HG02943 (cell line): Measurements from ENCODE around the gene AGBL4.
"Not testable (repeated sequence)": the region's sequence is repeated elsewhere in the genome, so short reads cannot be mapped to it uniquely, and the experiment has no call there.

ENCODE experiments used
- ATAC-seq: cut with Tn5 transposase; IDR thresholded peaks from one replicate; pipeline ENCODE4 v1.9.1; 2021; ENCODE audit warnings: mild to moderate bottlenecking, low read depth, moderate library complexity; ENCODE audit not compliant: unreplicated experiment

Gene AGBL4

DNA sequence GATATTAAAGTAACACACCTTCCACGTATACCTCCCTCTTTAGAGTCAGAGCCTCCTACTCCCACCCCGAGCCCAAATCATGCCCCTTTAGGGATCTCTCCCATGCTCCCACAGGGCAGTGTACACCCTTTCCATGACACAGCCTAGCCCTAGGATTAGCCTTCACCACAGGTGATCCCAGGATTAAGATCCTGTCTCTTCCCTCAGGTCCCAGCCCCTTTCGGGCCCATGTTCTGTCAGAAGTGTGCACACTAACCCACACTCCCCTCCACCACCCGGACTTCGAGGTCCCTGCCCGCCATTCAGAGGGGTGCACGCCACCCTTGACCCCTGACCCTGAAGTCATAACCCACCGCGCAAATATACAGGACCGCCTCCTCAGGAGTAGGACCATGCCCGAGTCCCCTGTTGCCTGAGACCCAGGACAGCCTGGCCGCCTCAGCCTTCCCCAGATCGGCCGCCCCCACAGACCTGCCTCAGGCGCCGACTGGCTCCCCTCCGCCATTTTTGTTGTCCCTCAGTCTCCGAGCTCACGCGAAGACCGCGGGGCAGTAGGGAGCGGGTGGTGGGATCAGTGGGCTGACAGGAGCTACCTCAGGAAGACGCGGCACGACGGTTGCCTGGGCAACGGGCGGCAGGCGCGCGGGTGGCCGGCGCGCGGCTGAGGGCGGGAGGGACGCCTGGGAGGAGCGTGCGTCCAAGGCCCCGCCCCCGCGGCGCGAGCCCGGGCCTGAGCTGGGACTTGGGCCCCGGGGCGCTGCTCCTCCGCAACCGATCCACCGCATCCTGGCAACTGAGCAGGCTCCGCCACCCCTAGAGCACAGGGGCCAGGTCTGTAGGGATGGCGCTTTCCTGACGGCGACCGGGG is at the start of gene AGBL4:
AGBL4 (minus strand) TSS at position 663 of the 868 bp plus-strand sequence.
- no peak for ATAC-seq

DNA sequence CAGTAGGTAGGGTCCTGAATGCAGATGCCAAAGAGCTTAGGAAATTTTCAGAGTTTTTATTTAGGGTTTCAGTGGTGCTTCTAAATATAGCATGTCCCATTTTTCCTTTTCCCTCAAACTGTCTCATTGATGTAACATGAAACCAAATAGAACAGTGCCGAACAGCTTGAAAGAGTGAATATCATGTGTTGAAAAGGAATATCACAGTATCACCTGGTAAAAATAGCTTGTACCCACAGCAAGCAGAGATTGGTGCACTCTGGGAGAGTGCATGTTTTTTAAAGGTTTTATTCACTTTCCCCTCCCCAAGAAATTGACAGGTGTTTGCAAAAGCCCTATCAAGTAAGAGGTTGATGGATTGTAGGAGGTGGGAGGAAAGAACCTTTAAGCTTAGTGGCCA is 43.1 kb upstream of the AGBL4 start:
- no peak for ATAC-seq

DNA sequence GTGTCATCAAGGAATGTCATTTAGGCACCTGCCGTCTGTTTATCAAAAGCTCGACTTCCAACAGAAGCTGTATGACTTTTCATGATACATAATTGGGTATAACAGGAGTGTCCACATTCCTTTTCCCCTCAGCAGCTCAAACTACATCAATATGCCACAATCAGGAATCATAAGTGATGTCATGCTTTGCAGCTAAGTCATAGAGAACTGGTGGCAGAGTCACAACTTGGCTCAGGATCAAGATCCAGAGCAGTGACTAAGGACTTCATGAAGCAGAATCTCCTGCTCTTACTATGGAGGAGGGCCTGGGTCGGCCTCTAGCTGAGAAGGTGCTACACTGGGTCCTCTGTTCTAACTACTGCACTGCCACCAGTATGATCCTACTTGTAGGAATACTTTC is 36.5 kb upstream of the AGBL4 start:
- no peak for ATAC-seq

DNA sequence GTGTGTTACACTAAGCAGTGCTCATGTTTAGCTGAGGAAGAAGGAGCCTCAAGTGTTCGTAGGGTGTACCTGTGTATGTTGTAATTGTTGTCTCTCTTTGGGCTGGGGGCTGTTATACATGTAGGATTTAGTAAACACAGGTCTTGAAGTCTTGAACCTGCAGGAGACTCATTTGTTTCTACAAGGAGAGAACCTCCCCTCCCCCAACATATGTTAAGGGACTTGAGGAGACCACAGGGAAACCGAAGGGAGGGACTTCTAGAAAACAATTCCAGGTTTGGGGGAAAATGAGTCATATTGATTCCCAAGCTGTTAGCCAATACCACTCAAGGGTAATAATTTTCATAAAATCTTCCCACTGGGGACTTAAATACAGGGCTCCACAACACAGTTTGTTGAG is 25.0 kb upstream of the AGBL4 start:
- no peak for ATAC-seq

DNA sequence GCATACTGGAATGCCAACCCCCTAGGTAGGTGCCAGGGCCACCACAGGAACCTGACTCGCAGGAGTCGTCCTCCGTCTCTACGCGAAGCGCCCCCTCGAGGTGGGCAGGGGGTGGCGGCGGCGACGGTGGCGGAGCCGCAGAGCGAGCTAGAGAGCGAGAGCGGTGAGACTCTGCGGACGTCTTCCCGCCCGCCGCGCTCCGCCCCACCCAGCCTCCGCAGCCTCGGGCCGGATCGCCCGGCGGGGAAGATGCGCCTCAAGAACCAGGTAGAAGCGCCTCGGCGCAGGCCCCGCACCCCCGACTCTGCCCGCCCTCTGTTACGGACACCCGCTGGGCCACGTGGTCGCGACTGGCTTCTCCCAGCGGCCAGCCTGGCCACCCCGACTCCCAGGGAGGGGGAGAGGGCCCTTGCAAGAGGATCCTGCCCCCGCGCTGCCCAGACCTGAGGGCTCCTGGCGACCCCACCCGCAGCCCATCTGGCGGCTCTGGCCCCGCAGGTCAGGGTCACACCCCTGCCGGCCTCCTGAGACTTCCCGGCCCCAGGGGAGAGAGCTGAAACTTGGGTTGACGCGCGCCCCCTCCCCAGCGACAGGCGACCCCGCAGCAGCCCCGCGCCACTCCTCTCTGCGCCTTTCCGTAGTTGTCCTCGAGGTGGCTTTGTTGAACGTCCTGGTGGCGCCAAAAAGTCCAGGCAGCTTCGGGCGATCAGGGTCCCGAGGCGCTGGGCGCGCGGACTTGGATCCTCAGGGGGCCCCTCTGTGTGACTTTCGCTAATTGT is 24.4 kb upstream of the AGBL4 start:
- no peak for ATAC-seq

DNA sequence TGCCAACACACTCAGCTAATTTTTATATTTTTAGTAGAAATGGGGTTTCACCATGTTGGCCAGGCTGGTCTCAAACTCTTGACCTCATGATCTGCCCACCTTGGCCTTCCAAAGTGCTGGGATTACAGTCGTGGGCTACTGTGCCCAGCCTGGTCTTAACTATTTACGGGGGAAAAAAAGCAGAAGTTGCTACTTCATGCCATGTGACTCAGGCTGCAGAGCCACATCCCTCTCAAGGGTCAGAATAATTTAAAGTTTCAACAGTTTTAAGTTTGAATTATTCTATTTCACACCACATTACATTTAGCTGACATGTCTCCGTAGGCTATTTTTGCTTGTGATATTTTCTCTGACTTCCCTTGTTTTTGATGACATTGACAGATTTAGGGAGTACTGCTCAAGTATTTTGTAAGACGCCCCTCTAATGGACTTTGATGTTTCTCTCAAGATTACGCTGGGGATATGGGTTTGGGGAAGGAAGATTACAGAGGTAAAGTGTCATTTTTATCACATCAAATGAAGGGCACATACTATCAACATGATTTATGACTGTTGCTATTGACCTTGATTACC is 14.6 kb upstream of the AGBL4 start:
- ATAC-seq = no peak

DNA sequence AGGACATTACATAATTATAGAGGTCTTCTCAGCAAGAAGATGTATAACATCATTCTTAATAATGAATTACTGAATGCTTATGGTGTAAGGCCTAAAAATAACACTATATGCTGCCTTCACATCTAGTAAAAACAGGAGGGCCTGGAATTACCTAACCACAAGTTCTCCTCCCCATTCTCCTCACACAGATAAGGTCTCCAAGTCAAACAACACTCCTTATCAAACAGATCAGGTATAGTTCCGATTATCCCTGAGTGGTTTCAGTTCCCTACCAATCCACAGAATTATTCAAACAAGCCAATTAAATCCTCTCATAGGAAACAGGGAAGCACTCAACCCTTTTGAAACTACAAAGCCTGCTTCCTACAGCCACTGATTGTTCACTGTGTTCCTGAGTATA is 4.0 kb upstream of the AGBL4 start:
- ATAC-seq = no peak

DNA sequence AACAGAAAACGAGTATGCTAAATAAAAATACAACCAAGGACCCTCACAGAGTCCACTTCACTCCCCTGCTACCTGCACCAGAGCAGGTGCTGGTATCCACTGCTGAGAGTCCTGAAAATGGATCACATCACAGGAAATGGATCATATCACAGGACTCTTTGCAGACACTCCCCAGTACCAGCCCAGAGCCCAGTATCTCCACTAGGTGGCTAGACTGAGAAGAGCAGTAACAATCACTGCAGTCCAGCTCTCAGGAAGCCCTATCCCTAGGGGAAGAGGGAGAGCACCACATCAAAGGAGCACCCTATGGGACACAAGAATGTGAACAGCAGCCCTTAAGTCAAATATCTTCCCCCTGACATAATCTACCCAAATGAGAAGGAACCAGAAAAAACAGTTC is 28.0 kb downstream of the AGBL4 start:
- no peak for ATAC-seq

DNA sequence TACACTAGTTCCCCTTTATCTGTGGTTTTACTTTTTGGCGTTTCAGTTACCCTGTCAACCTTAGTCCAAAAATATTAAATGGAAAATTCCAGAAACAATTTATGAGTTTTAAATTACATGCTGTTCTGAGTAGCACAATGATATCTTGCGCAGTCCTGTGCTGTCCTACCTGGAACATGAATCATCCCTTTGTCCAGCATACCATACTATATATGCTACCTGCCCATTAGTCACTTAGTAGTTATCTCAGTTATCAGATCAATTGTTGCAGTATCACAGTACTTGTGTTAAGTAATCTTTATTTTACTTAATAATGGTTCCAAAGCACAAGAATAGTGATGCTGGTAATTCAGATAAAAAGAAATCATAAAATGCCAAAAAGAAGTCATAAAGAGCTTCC is 52.7 kb downstream of the AGBL4 start:
- no peak for ATAC-seq

DNA sequence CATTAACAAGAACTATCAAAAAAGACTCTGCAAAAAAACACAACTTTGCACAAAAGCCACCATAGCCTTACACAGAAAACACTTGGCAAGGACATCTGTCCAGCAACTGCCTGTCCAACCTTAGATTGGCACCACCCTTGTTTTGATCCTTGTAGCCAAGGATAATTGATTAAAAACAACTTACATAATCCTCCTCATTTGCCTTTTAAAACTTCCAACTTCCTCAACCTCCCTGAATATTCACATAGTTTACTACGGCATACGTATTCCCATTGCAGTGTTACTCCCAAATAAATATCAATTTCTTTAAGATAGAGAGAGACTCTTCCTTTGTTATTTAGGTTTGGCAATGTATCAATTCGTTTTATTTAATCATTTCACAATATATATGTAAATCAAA is 72.4 kb downstream of the AGBL4 start:
- ATAC-seq = no peak

DNA sequence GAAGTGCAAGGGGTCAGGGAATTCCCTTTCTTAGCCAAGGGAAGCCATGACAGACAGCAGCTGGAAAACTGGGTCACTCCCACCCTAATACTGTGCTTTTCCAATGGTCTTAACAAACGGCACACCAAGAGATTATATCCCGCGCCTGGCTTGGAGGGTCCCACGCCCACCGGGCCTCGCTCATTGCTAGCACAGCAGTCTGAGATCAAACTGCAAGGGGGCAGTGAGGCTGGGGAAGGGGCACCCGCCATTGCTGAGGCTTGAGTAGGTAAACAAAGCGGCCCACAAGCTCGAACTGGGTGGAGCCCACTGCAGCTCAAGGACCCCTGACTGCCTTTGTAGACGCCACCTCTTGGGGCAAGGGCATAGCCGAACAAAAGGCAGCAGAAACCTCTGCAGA is 108.5 kb downstream of the AGBL4 start:
- not testable (repeated sequence) for ATAC-seq

DNA sequence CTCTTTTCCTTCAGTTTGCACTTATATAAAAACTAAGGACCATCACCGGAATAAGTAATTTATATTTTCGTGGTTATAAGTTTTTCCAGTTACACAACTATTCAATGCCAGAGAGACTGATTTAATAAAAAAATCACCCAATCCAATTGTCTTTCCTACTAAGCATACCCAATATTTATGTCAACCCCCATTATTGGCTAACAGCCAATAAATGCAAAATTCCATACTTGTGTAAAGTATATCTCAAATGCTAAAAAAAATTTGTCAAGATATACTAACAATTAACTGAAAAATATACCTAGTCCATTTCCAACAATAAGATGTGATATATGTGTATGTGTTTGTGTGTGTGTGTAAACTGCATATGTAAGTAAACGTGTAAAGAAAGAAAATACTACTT is 117.4 kb downstream of the AGBL4 start:
- no peak for ATAC-seq

DNA sequence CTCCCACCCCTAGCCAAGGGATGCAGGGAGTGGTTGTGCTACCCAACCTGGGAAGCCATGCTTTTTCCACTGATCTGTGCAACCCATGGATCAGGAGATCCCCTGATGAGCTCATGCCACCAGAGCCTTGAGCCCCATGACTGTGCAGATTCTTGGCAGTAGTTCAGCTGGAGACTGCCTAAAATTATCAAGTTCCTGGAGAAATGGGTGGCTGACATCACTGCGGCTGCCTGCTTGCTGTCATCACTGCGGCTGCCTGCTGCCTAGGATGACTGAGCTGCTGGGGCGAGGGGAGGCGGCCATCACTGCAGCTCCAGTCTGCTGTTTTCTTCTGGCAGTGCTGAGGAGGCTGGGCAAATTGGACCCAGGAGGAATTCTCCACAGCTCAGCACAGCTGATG is 159.2 kb downstream of the AGBL4 start:
- ATAC-seq = no peak

DNA sequence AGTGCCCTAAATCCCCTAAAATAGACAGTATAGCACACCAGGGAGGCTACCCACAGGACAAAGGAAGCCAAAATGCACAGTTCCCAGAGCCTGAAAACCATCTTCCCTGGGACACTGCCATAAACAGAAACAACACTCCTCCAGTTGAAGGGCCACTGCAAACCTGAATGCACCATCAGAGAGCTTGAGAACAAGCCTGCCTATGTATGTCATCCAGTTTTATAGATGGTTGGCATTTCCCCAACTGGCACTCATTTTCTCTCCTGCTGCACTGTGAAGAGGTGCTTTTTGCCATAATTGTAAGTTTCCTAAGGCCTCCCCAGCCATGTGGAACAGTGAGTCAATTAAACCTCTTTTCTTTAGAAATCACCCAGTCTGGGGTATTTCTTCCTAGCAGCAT is 169.0 kb downstream of the AGBL4 start:
- ATAC-seq = no peak

DNA sequence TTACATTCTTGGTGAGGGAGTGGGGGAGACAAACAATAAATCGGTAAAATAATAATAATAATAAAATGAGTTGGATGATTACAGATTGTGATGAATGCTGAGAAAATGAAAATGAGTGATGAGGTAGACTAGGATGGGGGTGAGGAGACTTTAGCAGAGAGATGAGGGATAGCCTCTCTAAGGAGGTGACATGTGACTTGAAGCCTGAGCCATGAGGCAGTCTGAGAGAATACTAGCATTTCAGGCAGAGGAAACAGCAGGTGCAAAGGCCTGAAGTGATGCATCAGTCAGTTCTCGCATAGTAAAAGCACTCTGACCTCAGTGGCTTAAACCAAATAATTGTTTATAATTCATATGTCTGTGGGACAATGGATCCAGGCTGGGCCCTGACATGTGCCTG is 181.2 kb downstream of the AGBL4 start:
- ATAC-seq = no peak

DNA sequence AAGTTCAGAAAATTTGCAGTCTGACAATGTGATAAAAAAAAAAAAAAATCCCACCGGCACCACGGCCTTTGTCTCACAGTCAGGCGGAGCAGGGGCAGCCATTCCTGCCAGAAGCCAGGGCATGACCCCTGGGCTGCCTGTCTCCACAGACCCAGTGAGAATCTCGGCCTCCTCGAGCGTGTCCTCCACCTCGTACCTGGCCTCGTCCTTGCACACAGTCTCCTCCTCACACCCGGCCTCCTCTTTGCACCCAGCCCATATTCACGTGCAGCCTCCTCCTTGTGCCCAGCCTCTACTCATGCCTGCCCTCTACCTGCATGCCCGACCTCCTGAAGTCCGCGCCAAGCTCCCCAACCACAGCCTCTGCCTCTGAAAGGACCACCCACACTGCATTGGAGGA is 182.0 kb downstream of the AGBL4 start:
- no peak for ATAC-seq

DNA sequence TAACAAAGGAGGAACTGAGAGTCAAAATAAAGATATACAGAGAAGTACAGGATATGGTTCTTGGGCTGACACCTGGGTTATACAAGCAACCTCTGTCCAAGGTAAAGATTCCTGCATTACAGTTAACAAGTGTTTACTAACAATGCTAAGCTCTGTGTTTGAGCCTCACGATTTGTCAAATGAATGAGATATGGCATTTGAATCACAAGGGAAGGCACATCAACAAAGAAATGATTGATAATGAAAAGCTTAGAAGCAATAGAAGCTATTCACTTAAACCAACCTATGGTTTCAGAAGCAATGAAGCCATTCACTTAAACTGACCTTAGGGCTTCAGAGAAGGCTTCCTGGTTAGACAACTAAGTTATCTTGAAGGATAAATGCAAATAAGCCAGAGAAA is 199.5 kb downstream of the AGBL4 start:
- ATAC-seq = no peak

DNA sequence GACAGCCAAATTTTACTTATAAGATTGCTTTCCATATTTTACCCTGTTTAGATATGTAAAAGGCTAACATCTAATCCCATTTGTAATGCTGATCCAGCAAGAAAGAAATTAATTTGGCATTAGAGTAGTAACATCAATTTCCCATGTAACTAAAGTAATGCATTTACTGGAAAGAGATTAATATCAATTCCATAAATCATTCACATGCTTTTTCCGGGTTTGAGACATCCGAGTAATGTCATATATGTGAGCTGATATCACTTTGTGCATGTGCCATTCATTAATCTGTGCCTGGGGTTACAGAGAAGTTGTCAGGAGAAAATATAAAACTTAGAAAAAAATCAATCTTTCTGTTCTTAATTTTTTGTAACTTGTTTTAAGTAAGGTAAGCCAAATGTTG is 206.1 kb downstream of the AGBL4 start:
- ATAC-seq = no peak

DNA sequence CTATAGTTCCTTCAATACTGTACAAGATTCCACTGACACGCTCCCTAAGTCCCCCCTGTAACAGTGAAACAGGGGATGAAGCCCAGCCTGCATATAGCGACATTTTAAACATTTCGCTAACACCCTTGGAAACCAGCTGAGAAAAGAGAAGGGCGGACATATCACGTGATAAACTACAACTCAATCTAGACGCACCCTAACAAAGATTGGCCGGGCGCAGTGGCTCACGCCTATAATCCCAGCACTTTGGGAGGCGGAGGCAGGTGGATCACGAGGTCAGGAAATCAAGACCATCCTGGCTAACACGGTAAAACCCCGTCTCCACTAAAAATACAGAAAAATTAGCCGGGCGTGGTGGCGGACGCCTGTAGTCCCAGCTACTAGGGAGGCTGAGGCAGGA is 236.7 kb downstream of the AGBL4 start:
- not testable (repeated sequence) for ATAC-seq

DNA sequence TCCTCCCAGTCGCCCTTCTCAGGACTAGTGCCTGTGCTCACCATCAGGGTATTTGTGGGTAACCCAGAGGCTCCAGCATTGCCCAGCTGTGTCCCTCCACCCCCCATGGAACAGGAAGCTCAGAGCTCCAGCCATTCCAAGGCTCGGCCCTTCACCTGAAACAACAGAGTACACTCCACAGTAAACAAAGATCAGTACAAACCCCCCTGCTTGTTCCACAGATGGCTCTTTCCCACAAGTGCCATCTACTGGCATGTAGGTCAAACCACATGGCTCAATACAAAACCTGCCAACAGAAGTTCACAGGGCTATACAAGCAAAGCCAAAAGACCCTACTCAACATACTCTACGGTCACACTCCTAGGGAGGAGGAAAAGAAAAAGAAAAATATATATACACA is 258.7 kb downstream of the AGBL4 start:
- ATAC-seq = no peak

DNA sequence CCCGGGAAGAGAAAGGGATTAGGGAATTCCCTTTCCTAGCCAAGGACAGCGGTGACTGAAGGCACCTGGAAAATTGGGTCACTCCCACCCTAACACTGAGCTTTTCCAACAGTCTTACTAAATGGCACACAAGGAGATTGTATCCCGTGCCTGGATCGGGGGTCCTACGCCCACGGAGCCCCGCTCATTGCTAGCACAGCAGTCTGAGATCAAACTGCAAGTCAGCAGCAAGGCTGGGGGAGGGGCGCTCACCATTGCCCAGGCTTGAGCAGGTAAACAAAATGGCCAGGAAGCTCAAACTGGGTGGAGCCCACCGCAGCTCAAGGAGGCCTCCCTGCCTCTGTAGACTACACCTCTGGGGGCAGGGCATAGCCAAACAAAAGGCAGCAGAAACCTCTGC is 285.6 kb downstream of the AGBL4 start:
- ATAC-seq = not testable (repeated sequence)

DNA sequence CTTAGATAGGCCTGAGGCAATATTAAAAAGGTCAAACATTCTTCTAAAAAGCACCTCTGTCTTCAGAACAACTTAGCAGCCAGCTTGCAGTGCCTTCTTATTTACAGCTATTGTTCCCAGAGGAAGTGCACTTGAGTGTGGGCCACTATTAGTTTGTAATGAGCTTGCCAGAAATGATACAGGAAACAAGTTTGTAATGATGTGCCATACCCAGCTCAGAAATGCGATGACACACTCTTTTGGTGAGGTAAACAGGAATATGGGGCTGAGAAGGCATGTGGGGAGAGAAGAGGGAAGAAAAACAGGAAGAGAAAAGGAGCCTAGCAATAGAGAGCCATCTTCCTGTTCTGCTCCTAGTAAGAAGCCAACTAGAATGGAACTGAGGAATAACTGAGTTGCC is 295.4 kb downstream of the AGBL4 start:
- ATAC-seq = no peak
